DOHH2 (cell line): Measurements from ENCODE around the gene TUBB1.

Source experiments
- CTCF ChIP-seq: fragments of 200-600 bp; sonication (generic); IDR thresholded peaks from one replicate; pipeline ENCODE4 v1.5.1; 2014; ENCODE audit warnings: antibody characterized with exemption, mild to moderate bottlenecking, low read depth, low read length; ENCODE audit not compliant: poor library complexity, severe bottlenecking
- EZH2phosphoT487 ChIP-seq: fragments of 200-600 bp; sonication (generic); IDR thresholded peaks from 2 replicates; pipeline ENCODE4 v1.6.1; 2017; ENCODE audit warnings: borderline replicate concordance, mild to moderate bottlenecking, antibody characterized with exemption, low read length, moderate library complexity, mixed read lengths

GRCh38 chr20:59040667-59041066, 21.4 kb downstream of the TUBB1 start:
- TF ChIP-seq CTCF, result no peak
- TF ChIP-seq EZH2phosphoT487, result no peak
